Loucy (cell line): Measurements from ENCODE around the gene ATP2A2.

Experiments used
- CTCF ChIP-seq: fragments of 200-600 bp; sonication (generic); conservative IDR thresholded peaks from 2 replicates; pipeline ENCODE4 v1.5.1; 2014; ENCODE audit warnings: mild to moderate bottlenecking, antibody characterized with exemption, low read length
- EZH2phosphoT487 ChIP-seq: fragments of 200-600 bp; IDR thresholded peaks from 2 replicates; pipeline ENCODE4 v1.6.1; 2018; ENCODE audit warnings: antibody characterized with exemption, mild to moderate bottlenecking, moderate library complexity, borderline replicate concordance

- TF ChIP-seq CTCF (no peak), EZH2phosphoT487 (no peak)
These were observed 64.9 kb downstream of the ATP2A2 start for GRCh38 chr12:110345963-110346362.
